Measurements from ENCODE around the gene BEST1.

Gene BEST1

DNA sequence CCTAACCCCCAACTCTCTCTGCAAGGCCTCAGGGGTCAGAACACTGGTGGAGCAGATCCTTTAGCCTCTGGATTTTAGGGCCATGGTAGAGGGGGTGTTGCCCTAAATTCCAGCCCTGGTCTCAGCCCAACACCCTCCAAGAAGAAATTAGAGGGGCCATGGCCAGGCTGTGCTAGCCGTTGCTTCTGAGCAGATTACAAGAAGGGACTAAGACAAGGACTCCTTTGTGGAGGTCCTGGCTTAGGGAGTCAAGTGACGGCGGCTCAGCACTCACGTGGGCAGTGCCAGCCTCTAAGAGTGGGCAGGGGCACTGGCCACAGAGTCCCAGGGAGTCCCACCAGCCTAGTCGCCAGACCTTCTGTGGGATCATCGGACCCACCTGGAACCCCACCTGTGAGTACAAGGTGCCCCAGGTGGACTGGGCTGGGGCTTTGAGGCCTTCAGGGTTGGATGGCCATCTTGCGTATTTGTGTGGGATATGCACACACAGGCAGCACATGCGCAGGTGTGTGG is at the start of gene BEST1:
TSS of gene BEST1 (plus strand) at position 317 of the 513 bp plus-strand sequence. CDS start 1,456 bp downstream, outside the sequence.
- DNase-seq, result no peak

DNA sequence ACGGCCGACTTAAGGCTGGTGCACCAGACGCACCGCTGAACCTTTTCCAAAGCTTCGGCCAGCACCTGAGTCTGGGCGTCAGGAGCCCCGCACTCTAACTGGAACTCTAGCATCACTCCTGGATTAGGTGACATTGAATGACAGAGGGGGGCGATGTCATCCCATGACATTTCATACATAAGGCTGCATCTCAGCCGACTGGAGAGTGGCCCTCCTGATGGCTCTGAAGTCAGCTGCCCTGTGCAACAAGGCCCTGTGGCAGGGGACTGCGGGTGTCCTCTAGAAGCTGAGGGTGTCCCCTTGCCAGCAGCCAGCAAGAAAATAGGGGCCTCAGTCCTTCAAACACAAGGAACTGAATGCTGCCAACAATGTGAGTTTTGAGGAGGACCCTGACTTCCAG is 48.8 kb upstream of the BEST1 start:
- no peak for DNase-seq

GRCh38 chr11:61902313-61902712 is 47.8 kb upstream of the BEST1 start:
- DNase-seq, result no peak

GRCh38 chr11:61903845-61904244 is 46.3 kb upstream of the BEST1 start:
- DNase-seq, result no peak

DNA sequence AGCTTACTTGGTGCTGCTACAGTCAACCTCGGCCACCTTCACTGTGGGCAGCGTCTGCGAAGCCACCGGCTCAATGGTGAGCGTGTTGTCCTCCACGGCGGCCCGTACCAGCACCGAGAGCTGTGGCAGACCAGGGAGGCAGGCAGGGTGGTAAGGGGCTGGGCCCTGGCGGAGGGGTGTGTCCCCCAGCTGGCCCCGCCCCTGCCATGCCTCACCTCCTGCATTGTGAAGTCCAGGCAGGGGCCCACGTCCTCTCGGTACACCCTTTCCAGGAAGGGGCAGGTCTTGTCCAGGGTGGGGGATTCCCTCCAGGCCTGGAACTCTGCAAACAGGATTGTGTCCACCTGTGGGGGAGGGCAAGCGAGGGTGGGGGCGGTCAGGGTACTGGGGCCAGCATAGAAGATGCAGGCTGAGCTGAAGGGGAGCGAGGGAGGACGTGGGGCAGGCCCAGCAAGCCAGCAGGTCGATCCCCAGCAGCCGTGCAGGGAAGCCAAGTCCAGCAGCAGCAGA is 45.6 kb upstream of the BEST1 start:
- no peak for DNase-seq

DNA sequence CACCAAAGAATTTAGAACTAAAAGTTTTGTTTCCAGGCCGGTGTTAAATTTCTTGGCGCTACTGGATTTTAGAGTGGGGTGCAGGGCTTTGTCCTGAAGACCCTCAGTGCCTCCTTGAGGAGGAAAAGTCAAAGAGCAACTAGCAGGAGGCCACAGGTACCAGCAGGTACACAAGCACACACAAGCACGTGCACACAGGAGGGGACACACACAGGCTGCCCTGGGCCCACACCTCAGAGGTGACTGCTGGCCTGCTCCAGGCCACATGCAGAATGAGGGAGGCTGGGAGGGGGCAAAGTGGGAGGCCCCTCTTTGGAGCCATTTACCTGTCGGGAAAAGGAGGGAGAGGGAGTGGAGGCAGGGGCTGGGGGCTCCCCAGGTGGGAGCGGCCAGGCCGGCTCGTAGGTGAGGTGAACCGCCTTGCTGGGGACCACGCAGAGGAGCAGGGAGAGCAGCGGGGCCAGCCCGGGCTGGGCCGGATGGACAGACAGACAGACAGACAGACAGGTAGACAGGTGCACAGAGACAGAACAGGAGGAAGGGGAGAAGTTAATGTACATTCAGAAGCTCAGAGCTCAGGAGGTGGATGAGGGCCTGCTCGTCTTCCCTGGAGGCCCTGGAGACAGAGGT is 45.0 kb upstream of the BEST1 start:
- no peak for DNase-seq

DNA sequence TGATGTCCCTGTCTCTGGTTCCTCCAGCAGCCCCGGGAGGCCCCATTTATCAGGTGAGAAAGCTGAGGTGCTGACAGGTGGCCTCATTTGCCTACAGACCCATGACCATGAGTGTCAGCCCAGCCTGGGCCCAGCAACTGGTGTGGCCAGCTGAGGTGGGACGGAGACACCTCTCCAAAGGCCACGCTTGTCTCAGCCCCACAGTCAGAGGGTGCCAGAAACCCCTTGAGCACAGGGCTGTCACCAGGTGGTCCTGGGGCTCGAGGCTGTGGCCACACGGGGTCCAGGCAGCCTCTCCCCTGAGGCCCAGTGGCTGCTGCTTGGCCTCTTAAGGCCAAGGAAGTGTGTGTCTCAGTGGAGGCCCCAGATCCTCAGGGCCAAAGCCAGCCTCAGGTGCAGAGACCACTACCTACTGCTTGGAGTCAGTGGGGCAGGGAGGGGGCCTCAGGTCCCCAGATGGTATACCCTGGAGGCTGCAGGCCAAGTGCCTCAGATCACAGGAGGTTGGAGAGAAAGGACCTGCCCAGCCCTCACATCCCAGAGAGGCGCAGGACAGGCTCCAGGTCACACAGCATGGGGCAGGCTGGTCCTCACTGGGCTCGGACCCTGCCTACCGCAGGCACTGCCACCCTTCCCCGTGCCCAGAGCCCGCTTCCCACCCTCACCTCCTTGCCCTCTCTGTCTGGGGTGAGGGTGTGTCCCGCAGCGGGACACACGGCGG is 44.2 kb upstream of the BEST1 start:
- DNase-seq, result no peak

GRCh38 chr11:61906522-61906909 is 43.6 kb upstream of the BEST1 start:
- no peak for DNase-seq

GRCh38 chr11:61907282-61907681 is 42.9 kb upstream of the BEST1 start:
- no peak for DNase-seq

- no peak for DNase-seq
Measured at GRCh38 chr11:61907871-61908729, 42.1 kb upstream of the BEST1 start.

- no peak for DNase-seq
Measured at GRCh38 chr11:61908730-61909316, 41.3 kb upstream of the BEST1 start.

DNA sequence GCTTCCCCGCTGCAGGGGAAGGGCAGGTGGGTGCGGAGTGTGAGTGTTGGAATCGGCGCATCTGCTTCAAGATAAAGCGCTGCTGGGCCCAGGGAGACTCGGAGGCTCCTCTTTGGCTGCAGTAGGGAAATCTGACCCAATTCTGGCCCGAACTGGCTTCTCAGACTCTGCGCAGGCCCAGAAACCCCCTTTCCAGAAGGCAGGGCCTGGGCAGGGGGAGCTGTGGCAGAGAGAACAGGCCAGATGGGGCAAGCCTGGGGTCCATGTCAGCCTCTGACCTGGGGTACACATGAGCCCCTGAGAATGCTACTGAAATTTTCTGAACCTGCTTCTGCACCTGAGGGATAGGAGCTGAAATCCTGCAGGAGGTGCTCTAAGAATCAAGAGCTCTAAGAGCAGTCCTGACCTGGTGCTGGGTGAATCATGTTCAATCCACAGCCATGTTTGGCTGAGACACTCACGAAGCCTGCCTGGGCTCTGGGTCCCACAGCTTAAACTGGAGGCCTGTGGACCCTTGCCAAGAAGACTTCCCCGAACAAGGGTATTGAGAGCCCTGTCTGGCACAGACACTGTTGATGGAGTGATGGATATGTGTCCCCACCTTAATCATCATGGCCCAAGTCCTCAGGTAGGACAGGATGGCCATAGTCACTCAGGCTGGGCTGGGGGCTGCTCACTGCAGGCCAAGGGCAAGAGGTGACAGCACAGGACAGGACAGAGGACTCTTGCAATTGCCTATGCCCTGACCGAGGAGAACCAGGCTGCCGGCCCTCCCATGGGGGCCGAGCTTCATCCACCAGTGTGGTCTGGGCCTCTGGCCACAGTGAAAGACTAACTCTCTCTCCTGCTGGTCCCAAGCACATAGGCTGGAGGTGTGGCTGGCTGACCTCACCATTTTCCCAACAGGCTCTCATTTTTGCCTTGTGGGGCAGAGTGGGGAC is 39.7 kb upstream of the BEST1 start:
- no peak for DNase-seq

GRCh38 chr11:61911128-61911700 is 38.9 kb upstream of the BEST1 start:
- no peak for DNase-seq

DNA sequence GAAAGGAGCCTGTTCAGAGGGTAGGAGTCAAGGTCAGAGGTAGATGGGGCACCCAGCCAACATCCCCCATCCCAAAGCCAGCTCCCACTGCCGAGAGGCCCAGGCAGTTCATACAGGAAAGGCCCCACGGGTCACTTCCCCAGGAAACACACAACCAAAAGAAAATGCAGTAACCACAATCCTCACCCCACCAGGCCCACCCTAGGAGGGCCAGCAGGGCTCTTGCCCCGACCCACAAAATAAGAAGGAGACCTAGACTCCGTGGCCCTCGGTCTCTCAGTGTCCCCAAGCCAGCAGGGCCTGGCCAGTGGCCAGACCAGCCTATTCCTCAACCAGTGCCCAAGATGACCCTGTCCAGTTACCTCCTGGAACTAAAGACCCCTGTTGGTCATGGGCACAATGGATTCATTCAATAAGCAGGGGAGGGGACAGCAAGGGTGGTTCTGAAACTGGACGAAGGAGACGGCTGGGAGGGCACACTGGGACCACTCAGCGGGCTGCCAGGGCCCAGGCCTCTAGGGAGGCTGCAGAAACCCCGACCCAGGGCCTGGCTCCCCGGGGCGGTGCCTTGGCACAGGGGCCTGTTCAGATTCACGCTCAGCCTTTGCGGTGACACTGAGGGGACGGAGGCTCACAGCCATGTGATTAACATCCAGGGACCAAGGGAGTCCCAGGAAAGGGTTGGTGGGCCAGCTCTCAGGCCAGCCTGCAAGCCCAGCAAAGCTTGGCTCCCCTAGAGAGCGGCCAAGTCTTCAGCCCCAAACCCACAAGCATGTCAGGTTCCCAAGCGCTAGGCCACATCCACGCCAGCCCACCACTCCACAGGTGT is 38.2 kb upstream of the BEST1 start:
- DNase-seq, result no peak

- DNase-seq, result no peak
Measured at GRCh38 chr11:61912530-61912898, 37.6 kb upstream of the BEST1 start.

DNA sequence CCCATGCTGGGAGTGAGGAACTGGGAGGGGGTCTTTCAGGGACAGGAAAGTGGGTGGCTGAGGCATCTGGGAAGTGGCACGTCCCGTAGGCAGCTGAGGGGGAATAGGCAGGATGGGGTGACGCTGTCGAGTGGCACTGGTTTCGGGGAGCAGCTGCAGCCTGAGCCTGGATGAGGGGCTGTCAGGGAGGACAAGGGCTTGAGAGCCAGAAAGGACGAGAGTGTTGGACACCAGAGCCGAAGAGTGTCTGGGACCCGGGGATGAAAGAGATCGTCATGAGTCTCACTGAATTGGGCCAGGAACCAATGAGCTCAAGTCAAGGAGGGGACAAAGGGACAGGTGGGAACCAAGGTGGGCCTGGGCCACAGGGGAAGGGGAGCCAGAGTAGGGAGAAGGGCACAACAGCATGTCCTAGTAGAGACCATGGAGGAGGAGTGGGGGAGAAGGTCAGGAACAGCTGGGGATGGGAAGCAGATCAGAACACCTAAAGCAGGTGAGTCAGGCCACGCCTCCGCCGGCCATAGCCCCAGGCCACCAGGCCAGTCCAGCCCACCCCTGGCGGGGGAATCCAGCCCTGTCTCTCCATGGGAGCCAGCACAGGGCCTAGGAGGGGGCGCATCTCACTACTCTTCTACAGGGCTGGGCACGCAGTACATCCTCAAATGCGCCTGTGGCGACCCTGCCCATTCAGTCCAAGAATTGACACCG is 37.0 kb upstream of the BEST1 start:
- DNase-seq, result no peak

DNA sequence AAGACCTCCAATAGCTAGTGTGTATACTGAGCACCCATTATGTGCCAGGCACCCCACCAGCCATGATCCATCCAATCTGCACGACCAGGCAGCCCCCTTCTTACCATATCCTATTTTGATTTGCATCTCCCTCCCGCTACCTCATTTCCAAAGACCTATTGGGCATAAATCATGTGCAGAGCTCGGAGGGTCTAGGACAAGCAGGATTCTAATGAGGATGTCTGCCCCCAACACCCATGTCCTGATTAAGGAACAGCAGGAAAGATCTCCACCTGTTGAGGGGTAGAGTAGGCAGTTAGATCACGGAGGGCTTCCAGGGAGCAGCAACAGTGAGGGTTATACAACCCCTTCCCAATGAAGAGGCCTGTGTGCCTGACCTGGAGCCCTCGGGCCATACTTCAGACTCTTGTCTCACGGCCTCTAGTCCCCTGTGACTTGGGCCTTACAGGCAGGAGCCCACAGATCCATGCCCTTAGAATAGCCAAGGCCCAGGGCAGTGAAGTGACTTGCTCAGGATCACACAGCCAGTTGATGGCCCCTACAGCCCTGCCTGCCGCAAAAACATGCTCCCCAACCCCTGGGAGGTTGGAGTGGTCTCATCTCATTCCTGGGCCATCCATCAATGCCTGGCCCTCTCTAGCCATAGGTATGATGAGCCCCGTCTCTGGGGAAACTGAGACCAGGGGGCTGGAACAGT is 36.3 kb upstream of the BEST1 start:
- DNase-seq, result no peak

GRCh38 chr11:61914471-61915171 is 35.5 kb upstream of the BEST1 start:
- DNase-seq, result no peak

Data from SHP77 (cell line).